Small intestine (tissue), 7 donors: ENCODE measurements around the gene TNIK. TPM values are rescaled to one million over a fixed set of nuclear protein-coding genes. Genes with fewer than 3 reads are reported as not detected.

ENCODE experiments used
- DNase-seq, 2 donors: peaks; one replicate each; pipeline versions ENCODE4 v3.0.0 to v3.0.0-alpha.2; 2013
- FAIRE-seq: peaks from 2 replicates; lab custom pipeline; 2012; peaks lifted over from hg19 to GRCh38; lab: Jason Lieb, UNC
- H3K27ac ChIP-seq, 3 donors: one replicate each; pipeline ENCODE4 v1.5.1; 2013; ENCODE audit warnings: low read length in 2 of 3, mild to moderate bottlenecking in 2 of 3, control low read depth in 1 of 3, inconsistent platforms in 1 of 3, low read depth in 1 of 3, moderate library complexity in 1 of 3
- H3K27me3 ChIP-seq, 3 donors: one replicate each; pipeline ENCODE4 v1.6.1; 2013; ENCODE audit warnings: low read length in 3 of 3, inconsistent platforms in 1 of 3; ENCODE audit not compliant: control insufficient read depth in 3 of 3, insufficient read depth in 3 of 3
- H3K36me3 ChIP-seq, 3 donors: one replicate each; pipeline ENCODE4 v1.6.1; 2013; ENCODE audit warnings: low read length in 3 of 3, inconsistent platforms in 1 of 3, low read depth in 1 of 3, mild to moderate bottlenecking in 1 of 3, moderate library complexity in 1 of 3; ENCODE audit not compliant: control insufficient read depth in 3 of 3, insufficient read depth in 2 of 3
- H3K4me1 ChIP-seq, 3 donors: one replicate each; pipeline ENCODE4 v1.6.1; 2013; ENCODE audit warnings: low read length in 2 of 3, inconsistent platforms in 1 of 3, low read depth in 1 of 3, mild to moderate bottlenecking in 1 of 3, moderate library complexity in 1 of 3; ENCODE audit not compliant: control insufficient read depth in 3 of 3, insufficient read depth in 2 of 3
- H3K4me3 ChIP-seq, 3 donors: one replicate each; pipeline ENCODE4 v1.5.1; 2013; ENCODE audit warnings: low read length in 3 of 3, control low read depth in 1 of 3, inconsistent platforms in 1 of 3, low read depth in 1 of 3, mild to moderate bottlenecking in 1 of 3, moderate library complexity in 1 of 3
- H3K9me3 ChIP-seq, 2 donors: one replicate each; pipeline ENCODE4 v1.6.1; 2013; ENCODE audit warnings: low read depth in 1 of 2, low read length in 1 of 2; ENCODE audit not compliant: control insufficient read depth in 2 of 2, insufficient read depth in 1 of 2
- WGBS, 3 donors: extraction: QIAGEN DNeasy Blood & Tissue Kit; methylation state at CpG; one replicate each; pipeline ENCODE4 v1.1.7; 2013; 5-methylcytosine and 5-hydroxymethylcytosine counted together
- polyA plus RNA-seq, 4 donors: library from polyadenylated mRNA; stranded (reverse) in 3 of 4; unstranded in 1 of 4; fragments of 200-250 nt in 3 of 4; fragments of 120-200 nt in 1 of 4; gene quantifications; one replicate each; pipeline versions ENCODE4 v1.2.1 to v1.2.3, GENCODE V29; 2013
- donor health status: healthy with polysubstance abuse.
- donor health status: control.
- donor health status: control.
- donor health status: Bipolar disorder and iron deficiency.
- donor health status: healthy.

Gene TNIK
- polyA plus RNA-seq, 4 donors = 14.9 to 38.7 (median 27.5) TPM

- H3K4me3 ChIP-seq = no peak overlapping the region
- 72 to 82% (median 79%) methylated on average over 7 to 8 of the region's 8 CpGs for WGBS, 3 donors
- DNase-seq (no peak), FAIRE-seq (no peak)
- no peaks in the 10 kb centered on the region for H3K36me3 ChIP-seq
- H3K9me3 ChIP-seq = no peaks in the 10 kb centered on the region
- H3K4me1 ChIP-seq = peaks cover 3 to 11% (median 9%) of the 10 kb centered on the region in 3 donors
- no peaks in the 10 kb centered on the region for H3K27me3 ChIP-seq
- no peak overlapping the region for H3K27ac ChIP-seq
Observed at GRCh38 chr3:171379961-171380483, 80.2 kb downstream of the TNIK start.

- DNase-seq (no peak), FAIRE-seq (no peak)
- 66 to 91% (median 78%) methylated on average over 1 of the region's 1 CpG for WGBS, 3 donors
- Histone ChIP-seq H3K4me3 (no peak overlapping the region), H3K36me3 (no peaks in the 10 kb centered on the region), H3K9me3 (no peaks in the 10 kb centered on the region), H3K27ac (no peak overlapping the region), H3K4me1 (peaks cover 5 to 12% (median 11%) of the 10 kb centered on the region in 3 donors), H3K27me3 (no peaks in the 10 kb centered on the region)
Observed at GRCh38 chr3:171379281-171379680, 80.9 kb downstream of the TNIK start.

- peaks cover 5 to 11% (median 10%) of the 10 kb centered on the region in 3 donors for H3K4me1 ChIP-seq
- no peaks in the 10 kb centered on the region for H3K27me3 ChIP-seq
- WGBS, 3 donors = 95 to 98% (median 97%) methylated on average over 5 of the region's 5 CpGs
- no peak overlapping the region for H3K27ac ChIP-seq
- no peak overlapping the region for H3K4me3 ChIP-seq
- FAIRE-seq (no peak), DNase-seq (no peak)
- H3K36me3 ChIP-seq = no peaks in the 10 kb centered on the region
- H3K9me3 ChIP-seq = no peaks in the 10 kb centered on the region
Observed at GRCh38 chr3:171378586-171378985, 81.6 kb downstream of the TNIK start.

- Histone ChIP-seq H3K27me3 (no peaks in the 10 kb centered on the region), H3K36me3 (no peaks in the 10 kb centered on the region), H3K27ac (no peak overlapping the region), H3K4me1 (peaks cover 5 to 11% (median 10%) of the 10 kb centered on the region in 3 donors), H3K4me3 (no peak overlapping the region), H3K9me3 (no peaks in the 10 kb centered on the region)
- WGBS, 3 donors = 90 to 100% (median 91%) methylated on average over 1 of the region's 1 CpG
- FAIRE-seq (no peak), DNase-seq (no peak)
Observed at GRCh38 chr3:171377859-171378258, 82.3 kb downstream of the TNIK start.

- Histone ChIP-seq H3K9me3 (no peaks in the 10 kb centered on the region), H3K4me3 (no peak overlapping the region), H3K36me3 (no peaks in the 10 kb centered on the region), H3K4me1 (peaks cover 10 to 13% (median 12%) of the 10 kb centered on the region in 3 donors), H3K27me3 (no peaks in the 10 kb centered on the region), H3K27ac (peak overlapping the region in 2 of 3 donors; percentile 3 to 55)
- FAIRE-seq (no peak), DNase-seq (no peak)
Observed at GRCh38 chr3:171376596-171376947, 83.6 kb downstream of the TNIK start.

- Histone ChIP-seq H3K4me1 (peaks cover 10 to 15% (median 13%) of the 10 kb centered on the region in 3 donors), H3K36me3 (no peaks in the 10 kb centered on the region), H3K4me3 (no peak overlapping the region), H3K27ac (peak overlapping the region in 2 of 3 donors; percentile 3 to 55), H3K27me3 (no peaks in the 10 kb centered on the region), H3K9me3 (no peaks in the 10 kb centered on the region)
- FAIRE-seq = no peak
- 65 to 75% (median 69%) methylated on average over 11 of the region's 11 CpGs for WGBS, 3 donors
- DNase-seq = peak in 1 of 2 donors; percentile 31
Observed at GRCh38 chr3:171375666-171376595, 84.3 kb downstream of the TNIK start.

- Histone ChIP-seq H3K9me3 (no peaks in the 10 kb centered on the region), H3K4me3 (no peak overlapping the region), H3K36me3 (no peaks in the 10 kb centered on the region), H3K27me3 (no peaks in the 10 kb centered on the region), H3K27ac (peak overlapping the region in 1 of 3 donors; percentile 56), H3K4me1 (peaks cover 10 to 15% (median 13%) of the 10 kb centered on the region in 3 donors)
- no peak for FAIRE-seq
- 18 to 47% (median 39%) methylated on average over 3 of the region's 3 CpGs for WGBS, 3 donors
- no peak for DNase-seq
Observed at GRCh38 chr3:171374661-171375285, 85.4 kb downstream of the TNIK start.

GRCh38 chr3:171374260-171374659, 85.9 kb downstream of the TNIK start:
- FAIRE-seq = no peak
- 58 to 72% (median 63%) methylated on average over 1 of the region's 1 CpG for WGBS, 3 donors
- H3K9me3 ChIP-seq = no peaks in the 10 kb centered on the region
- H3K27ac ChIP-seq = no peak overlapping the region
- H3K4me3 ChIP-seq = no peak overlapping the region
- H3K36me3 ChIP-seq = no peaks in the 10 kb centered on the region
- DNase-seq = no peak
- H3K27me3 ChIP-seq = no peaks in the 10 kb centered on the region
- peaks cover 10 to 15% (median 13%) of the 10 kb centered on the region in 3 donors for H3K4me1 ChIP-seq
